GM19468 (cell line): ENCODE measurements around the gene TGFBR3.

Experiments used
- ATAC-seq: cut with Tn5 transposase; IDR thresholded peaks from one replicate; pipeline ENCODE4 v1.9.1; 2021; ENCODE audit warnings: mild to moderate bottlenecking, moderate library complexity, moderate number of reproducible peaks; ENCODE audit not compliant: unreplicated experiment; ENCODE audit errors: extremely low read depth

Gene TGFBR3

GRCh38 chr1:91884459-91885212 is 1.3 kb downstream of the TGFBR3 start:
- ATAC-seq: no peak

DNA sequence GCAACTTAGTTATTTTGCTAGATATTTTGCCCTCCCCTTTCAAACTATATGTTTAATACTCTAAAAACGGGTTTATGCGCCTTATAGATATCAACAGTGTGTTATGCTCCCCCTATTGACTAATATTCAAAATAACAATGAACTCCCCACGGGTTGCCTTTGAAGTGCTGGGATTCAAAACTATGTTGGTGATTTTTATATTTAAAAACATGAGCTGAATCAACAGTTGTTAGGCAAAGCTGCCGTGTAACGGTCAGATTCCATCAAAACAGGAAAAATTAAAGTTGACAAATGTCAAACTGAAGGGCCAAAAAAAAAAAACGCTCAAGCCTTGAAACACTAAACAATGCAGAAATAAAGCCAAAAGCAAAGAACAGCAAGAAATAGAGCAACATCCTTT is 2.5 kb downstream of the TGFBR3 start:
- no peak for ATAC-seq

- no peak for ATAC-seq
Measured at GRCh38 chr1:91881280-91881679, 4.7 kb downstream of the TGFBR3 start.

DNA sequence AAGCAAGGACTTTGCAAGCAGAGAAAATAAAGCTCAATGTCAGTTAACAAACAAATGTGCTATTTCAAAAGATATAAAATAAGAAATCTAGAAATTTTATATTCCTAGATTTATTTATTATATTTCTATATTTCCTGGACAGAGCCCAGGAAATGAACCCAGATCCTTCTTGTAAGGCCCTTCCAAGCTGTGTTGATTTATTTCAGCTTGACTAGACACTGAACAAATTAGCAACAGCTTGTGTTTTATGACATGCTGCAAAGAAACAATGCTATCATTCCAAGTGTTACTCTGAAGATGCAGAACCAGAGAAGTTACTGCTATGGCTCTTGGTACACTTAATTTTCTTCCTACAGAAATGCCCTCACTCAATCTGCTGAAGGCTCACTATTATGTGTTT is 6.2 kb downstream of the TGFBR3 start:
- ATAC-seq: no peak

- ATAC-seq: no peak
Measured at GRCh38 chr1:91877574-91878208, 8.3 kb downstream of the TGFBR3 start.

- no peak for ATAC-seq
Measured at GRCh38 chr1:91876781-91877573, 9.0 kb downstream of the TGFBR3 start.

GRCh38 chr1:91876040-91876470 is 9.9 kb downstream of the TGFBR3 start:
- peak; percentile 76 for ATAC-seq

GRCh38 chr1:91874167-91874566 is 11.8 kb downstream of the TGFBR3 start:
- no peak for ATAC-seq

DNA sequence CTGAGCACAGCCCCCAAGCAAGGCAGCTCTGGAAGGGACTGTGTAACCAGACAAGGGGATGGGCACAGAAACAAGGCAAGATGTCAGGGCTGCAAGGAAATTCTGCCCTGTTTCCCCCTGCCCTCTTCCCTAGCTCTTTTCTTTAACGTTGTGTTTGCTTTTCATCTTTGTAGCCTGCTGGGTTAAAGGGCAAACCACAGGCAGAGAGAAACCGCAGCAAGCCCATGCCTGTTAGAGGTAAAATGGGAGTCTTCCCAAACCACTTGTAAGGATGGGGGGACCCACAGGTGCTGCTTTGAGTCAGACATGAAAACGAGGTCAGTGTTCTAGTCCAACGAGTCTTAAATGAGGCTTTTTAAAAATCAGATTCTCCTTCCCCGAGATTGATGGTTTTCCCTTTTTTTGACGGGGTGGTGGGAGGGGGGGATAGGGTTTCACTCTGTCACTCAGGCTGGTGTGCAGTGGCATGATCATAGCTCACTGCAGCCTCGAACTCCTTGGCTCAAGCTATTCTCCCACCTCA is 13.3 kb downstream of the TGFBR3 start:
- no peak for ATAC-seq

DNA sequence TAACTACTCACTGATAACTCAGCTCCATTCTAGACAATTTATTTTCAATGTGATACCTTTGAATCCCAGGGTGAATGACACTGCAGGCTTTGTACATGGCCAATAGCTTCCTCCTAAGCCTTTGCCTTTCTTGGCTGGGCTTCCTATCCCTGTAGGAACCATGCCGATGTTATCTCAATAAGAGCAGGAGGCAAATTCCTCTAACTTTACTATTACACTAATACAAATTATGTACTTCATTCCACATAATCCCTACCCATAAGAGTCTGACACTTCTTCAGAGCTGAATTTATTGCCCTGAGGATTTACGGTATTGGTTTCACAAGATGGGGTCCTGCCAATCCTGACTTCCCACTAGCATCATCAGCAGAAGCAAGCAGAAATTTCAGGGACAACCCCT is 14.0 kb downstream of the TGFBR3 start:
- no peak for ATAC-seq

- no peak for ATAC-seq
Measured at GRCh38 chr1:91870322-91870721, 15.6 kb downstream of the TGFBR3 start.

DNA sequence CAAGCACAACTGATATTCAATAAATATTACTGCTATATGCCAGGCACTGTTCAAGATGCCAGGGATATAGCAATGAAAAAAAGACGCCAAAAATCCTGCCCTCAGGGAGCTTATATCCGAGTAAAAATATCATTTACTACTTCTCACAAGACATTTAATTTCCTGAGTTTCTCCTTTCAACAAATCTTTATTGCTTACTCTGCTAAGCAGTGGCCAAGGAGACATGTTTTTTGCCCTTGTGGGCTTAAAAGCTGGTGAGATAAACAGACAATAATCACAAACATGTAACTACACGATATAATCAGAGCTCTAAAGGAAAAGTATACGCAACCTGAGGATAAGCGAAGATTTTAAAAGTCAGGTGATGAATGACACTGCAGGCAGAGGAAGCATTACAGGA is 19.5 kb downstream of the TGFBR3 start:
- no peak for ATAC-seq

DNA sequence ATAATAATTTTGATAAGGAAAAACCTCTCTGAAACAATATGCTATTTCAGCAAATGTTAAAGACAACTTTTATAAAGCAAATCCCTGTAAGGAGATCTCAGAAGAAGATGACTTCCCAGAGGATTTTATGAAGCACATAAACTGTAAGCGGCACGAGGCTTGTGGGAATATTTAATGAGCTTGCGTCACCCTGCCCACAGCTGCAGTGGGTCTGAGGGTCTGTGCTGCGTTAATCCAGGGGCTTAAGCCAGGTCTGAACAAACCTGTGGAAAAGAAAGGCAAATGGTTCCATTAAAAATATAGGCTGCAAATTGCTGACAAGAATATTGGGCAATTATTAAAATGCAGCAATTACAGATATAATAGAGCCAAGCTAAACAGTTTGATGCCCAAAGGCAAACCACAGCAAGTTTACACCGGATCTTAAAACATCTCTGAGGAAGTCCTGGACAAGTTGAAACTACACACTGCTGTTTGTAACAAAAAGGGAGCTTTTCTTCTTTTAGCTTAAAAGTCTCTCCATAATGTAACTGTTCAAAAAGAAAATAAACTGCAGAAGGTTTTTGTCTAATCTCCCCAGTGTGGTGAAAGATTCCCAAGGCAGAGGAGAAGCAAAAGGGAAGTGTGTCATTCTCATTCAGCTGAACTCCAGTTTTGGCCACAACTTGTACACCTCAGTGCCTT is 21.8 kb downstream of the TGFBR3 start:
- ATAC-seq: no peak

DNA sequence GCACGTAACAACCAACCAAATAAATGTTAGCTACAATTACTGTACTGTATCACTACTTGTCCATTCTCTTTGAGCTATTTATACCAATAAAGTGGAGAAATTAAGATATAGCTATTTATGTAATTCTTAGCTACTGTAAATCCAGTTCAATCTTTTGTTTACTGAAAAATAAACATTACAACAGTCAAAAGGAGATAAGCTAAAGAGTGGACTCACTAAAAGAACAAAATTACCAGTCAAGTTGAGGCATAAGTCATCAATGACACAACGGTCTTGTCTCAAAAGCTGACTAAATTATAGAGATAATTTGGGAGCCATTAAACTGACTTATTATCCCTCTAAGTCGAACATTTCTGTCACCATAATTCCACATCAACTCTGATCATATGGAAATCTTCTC is 22.5 kb downstream of the TGFBR3 start:
- ATAC-seq: no peak

DNA sequence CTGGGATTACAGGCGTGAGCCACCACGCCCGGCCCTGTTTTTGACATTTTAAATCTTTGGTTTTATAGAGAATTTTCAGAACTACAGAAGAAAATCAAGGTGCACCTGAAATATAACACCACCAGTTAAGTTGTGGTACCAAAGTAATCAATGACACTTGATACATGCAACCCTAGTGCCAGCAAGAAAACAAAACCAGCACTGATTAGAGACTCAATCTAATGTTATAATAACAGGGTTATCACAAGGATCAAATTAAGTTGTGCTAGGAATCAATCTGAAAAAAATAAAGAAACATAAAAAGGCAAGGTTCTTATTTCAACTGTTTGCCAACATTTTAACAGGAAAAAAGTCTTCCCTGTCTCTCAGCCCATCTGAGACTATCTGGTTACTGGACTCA is 23.8 kb downstream of the TGFBR3 start:
- no peak for ATAC-seq

- no peak for ATAC-seq
Measured at GRCh38 chr1:91857557-91858239, 28.3 kb downstream of the TGFBR3 start.

DNA sequence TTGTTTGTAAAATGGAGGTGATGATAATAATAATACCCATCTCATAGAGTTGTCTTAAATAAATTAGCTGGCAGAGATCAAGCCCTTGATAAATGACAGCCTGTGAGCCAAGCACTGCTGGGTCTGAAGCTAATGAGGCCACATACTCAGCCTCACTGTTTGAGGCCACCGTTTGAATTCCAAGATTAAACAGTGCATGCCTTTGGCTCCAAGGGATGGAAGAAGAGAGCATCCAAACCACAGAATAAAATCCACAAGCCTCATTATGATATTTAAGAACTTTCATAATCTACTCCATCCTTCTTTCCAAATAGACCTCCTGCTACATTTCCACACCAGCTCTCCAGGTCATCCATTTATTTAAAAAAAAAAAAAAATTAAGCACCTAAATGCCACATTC is 29.0 kb downstream of the TGFBR3 start:
- no peak for ATAC-seq

DNA sequence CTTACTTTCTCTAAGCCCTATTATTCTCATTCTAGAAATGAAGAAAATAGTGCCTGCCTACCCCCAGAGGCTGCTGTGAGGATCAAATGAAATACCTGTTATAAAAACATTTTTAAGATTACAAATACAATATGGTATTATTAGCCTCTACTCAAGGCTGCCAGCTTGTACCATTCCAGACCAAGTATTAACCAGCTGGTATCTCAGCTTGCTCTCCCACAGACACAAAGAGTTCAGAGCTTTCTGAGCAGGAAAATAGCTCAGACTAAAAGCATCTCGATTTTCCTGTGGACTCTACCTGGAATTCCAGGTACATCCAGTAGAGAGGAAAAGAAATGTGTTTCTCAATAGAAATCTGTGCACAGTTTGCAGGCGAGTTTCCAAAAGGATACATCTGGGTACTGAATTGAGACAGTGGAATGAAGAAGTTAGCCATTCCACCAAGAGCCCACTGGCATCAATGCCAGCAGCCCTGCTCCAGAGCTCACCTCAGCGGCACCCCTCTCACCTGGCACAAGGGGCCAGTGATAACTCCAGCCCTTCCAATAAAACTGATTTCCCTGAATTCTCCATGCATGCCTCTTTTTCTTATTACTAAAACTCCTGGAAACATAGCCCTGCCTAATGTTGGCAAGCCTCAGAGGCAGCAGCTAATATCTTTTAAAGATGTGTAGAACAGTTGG is 31.0 kb downstream of the TGFBR3 start:
- no peak for ATAC-seq

DNA sequence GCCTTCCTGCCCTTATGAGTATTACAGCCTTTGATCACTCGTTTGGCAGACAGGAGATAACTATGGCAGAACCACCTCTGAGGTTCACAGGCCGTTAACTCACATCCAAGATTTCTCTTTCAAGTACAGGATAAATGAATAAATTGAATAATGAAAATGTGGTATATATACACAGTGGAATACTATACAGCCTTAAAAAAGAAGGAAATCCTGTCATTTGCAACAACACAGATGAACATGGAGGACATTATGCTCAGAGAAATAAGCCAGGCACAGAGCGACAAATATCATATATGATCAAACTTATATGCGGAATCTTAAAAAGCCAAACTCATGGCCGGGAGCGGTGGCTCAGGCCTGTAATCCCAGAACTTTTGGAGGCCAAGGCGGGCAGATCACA is 32.6 kb downstream of the TGFBR3 start:
- ATAC-seq: no peak
